H1 (cell line): ENCODE results near the gene PCBP4. TPM values are rescaled to one million over a fixed set of nuclear protein-coding genes. Genes with fewer than 3 reads are reported as not detected.

ENCODE experiments used
- CBX5 ChIP-seq: fragments of 300-800, 300-1000 bp; sonication (generic); IDR thresholded peaks from 2 replicates; pipeline ENCODE4 v1.7.1; 2016; ENCODE audit warnings: antibody characterized with exemption, low read length, low read depth
- KDM4A ChIP-seq: IDR thresholded peaks from one replicate; pipeline ENCODE4 v1.7.1; 2012; ENCODE audit warnings: low read depth, mild to moderate bottlenecking, moderate library complexity, low read length, inconsistent platforms; ENCODE audit not compliant: severe bottlenecking
- NANOG ChIP-seq: IDR thresholded peaks from 2 replicates; pipeline ENCODE4 v1.6.1; 2011; ENCODE audit warnings: low read length, low read depth, mild to moderate bottlenecking, inconsistent platforms; ENCODE audit not compliant: insufficient read depth, poor library complexity, severe bottlenecking
- NRF1 ChIP-seq: IDR thresholded peaks from 2 replicates; pipeline ENCODE4 v1.6.1; 2011; ENCODE audit warnings: mild to moderate bottlenecking, low read depth, low read length, improper control_type of control experiment
- RNF2 ChIP-seq: fragments of 200-900, 300-1000 bp; sonication (generic); IDR thresholded peaks from 2 replicates; pipeline ENCODE4 v1.7.1; 2016; ENCODE audit warnings: borderline replicate concordance, low read depth, mild to moderate bottlenecking, antibody characterized with exemption, low read length; ENCODE audit not compliant: poor library complexity, severe bottlenecking; ENCODE audit errors: missing control alignments
- polyA plus RNA-seq, 7 experiments: library from polyadenylated mRNA; depleted of rRNA in 3 of 7; stranded (reverse) in 5 of 7; unstranded in 2 of 7; fragments of >200 nt in 5 of 7; fragments of 200-250 nt in 2 of 7; gene quantifications; 1 replicate in 5 of 7; 2 replicates in 1 of 7; 4 replicates in 1 of 7; pipeline versions ENCODE4 v1.2.1 to v1.2.3, GENCODE V29; 2011 to 2013; ENCODE audit warnings: missing spikeins in 2 of 7, mixed read lengths in 2 of 7
- total RNA-seq: library from RNA; stranded (reverse); fragmentation: NEBNext Ultra II Directional; extraction: Animal tissue kit (Norgen Biotek cat#: 25700); gene quantifications from 2 replicates; pipeline ENCODE4 v1.2.1, GENCODE V29; 2021
- TF ChIP-seq, protein P1 (sequence below): IDR thresholded peaks from 2 replicates; pipeline ENCODE4 v1.6.1; 2011; ENCODE audit warnings: low read depth, mild to moderate bottlenecking, low read length; ENCODE audit not compliant: insufficient read depth

PCBP4 gene
- total and polyA plus RNA-seq, 2 of the 8 experiments (the other 6 are each of a cell fraction or from before 2014, with no cell fraction given): 16.4 to 34.1 TPM

DNA sequence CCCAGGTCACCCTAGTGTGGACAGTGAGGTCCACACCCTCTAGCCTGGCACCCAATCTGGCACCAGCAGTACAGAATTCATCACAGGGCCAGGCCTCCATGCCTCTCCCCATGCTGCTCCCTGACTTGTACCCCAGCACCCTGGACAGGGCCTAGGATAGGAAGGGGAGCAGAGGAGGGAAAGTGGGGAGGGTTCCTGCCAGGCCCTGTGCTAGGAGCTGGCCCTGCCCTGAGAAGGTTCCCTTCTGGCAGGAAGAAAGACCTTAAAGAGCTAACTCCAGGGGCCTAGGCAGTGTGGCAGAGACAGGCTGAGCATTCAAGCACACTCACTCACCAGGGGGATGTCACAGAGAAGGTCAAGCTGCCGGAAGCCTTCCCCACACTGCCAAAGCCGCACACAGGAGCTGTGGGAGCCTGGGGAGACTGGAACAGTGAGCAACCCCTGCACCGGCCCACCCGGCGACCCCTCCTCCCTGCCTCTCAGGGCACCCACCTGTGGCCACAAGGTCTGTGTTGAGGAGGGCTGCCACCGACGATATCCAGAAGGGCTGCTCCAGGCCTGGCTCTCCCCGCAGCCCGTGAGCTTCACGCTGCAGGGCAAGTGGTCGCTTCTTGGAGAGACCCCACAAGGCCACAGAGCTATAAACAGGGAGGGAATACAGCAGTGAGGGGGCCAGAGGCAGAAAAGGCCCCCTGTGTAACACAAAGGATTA is 33.0 kb downstream of the PCBP4 start (continued):
- TF ChIP-seq RNF2: no peak
- no peak for TF ChIP-seq NRF1
- TF ChIP-seq, protein P1, sequence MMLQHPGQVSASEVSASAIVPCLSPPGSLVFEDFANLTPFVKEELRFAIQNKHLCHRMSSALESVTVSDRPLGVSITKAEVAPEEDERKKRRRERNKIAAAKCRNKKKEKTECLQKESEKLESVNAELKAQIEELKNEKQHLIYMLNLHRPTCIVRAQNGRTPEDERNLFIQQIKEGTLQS: no peak
- no peak for TF ChIP-seq KDM4A
- no peak for TF ChIP-seq NANOG
- TF ChIP-seq CBX5: no peak
